Trophoblast cell (in vitro differentiated cells and primary cell): Measurements from ENCODE around the gene UGCG.

Source experiments
- DNase-seq, 2 donors: peaks; one replicate each; pipeline ENCODE4 v3.0.0-alpha.2; 2016
- H2AFZ ChIP-seq: 2 replicates; pipeline ENCODE4 v1.6.1; 2013; ENCODE audit warnings: low read length, moderate library complexity, mild to moderate bottlenecking; ENCODE audit not compliant: insufficient read depth, poor library complexity
- H2AK5ac ChIP-seq: 2 replicates; pipeline ENCODE4 v1.6.1; 2013; ENCODE audit warnings: mild to moderate bottlenecking, low read length
- H2BK120ac ChIP-seq: 2 replicates; pipeline ENCODE4 v1.6.1; 2013; ENCODE audit warnings: low read length, mild to moderate bottlenecking, moderate library complexity; ENCODE audit not compliant: insufficient read depth, poor library complexity
- H2BK12ac ChIP-seq: 2 replicates; pipeline ENCODE4 v1.6.1; 2013; ENCODE audit warnings: mild to moderate bottlenecking, low read length, moderate library complexity
- H2BK5ac ChIP-seq: 2 replicates; pipeline ENCODE4 v1.6.1; 2013; ENCODE audit warnings: low read length, low read depth, moderate library complexity, mild to moderate bottlenecking; ENCODE audit not compliant: poor library complexity
- H3K14ac ChIP-seq: 2 replicates; pipeline ENCODE4 v1.6.1; 2013; ENCODE audit warnings: mild to moderate bottlenecking, low read length
- H3K18ac ChIP-seq: 2 replicates; pipeline ENCODE4 v1.6.1; 2013; ENCODE audit warnings: mild to moderate bottlenecking, low read length
- H3K23ac ChIP-seq: 2 replicates; pipeline ENCODE4 v1.6.1; 2013; ENCODE audit warnings: low read length
- H3K27ac ChIP-seq: 2 replicates; pipeline ENCODE4 v1.5.1; 2013; ENCODE audit warnings: low read depth, mild to moderate bottlenecking, inconsistent platforms, low read length, moderate library complexity
- H3K27me3 ChIP-seq: 2 replicates; pipeline ENCODE4 v1.6.1; 2013; ENCODE audit warnings: inconsistent platforms, mild to moderate bottlenecking, low read length, moderate library complexity; ENCODE audit not compliant: insufficient read depth
- H3K36me3 ChIP-seq, 2 experiments: 1 replicate in 1 of 2; 2 replicates in 1 of 2; pipeline ENCODE4 v1.6.1; 2013; ENCODE audit warnings: low read length in 2 of 2, mild to moderate bottlenecking in 2 of 2, moderate library complexity in 1 of 2; ENCODE audit not compliant: insufficient read depth in 2 of 2, control insufficient read depth in 1 of 2
- H3K4ac ChIP-seq: 2 replicates; pipeline ENCODE4 v1.6.1; 2013; ENCODE audit warnings: low read depth, mild to moderate bottlenecking, low read length, moderate library complexity
- H3K4me1 ChIP-seq, 2 experiments: 1 replicate in 1 of 2; 2 replicates in 1 of 2; pipeline ENCODE4 v1.6.1; 2013; ENCODE audit warnings: low read length in 2 of 2, mild to moderate bottlenecking in 2 of 2, moderate library complexity in 1 of 2; ENCODE audit not compliant: insufficient read depth in 2 of 2, control insufficient read depth in 1 of 2
- H3K4me2 ChIP-seq: 2 replicates; pipeline ENCODE4 v1.6.1; 2013; ENCODE audit warnings: inconsistent platforms, mild to moderate bottlenecking, low read length, moderate library complexity
- H3K4me3 ChIP-seq: 2 replicates; pipeline ENCODE4 v1.5.1; 2013; ENCODE audit warnings: mild to moderate bottlenecking, low read depth, low read length, inconsistent platforms
- H3K79me1 ChIP-seq: one replicate; pipeline ENCODE4 v1.6.1; 2013; ENCODE audit warnings: low read length
- H3K79me2 ChIP-seq: 2 replicates; pipeline ENCODE4 v1.6.1; 2013; ENCODE audit warnings: low read length, mild to moderate bottlenecking; ENCODE audit not compliant: control insufficient read depth, insufficient read depth, poor library complexity
- H3K9ac ChIP-seq: 2 replicates; pipeline ENCODE4 v1.6.1; 2013; ENCODE audit warnings: mild to moderate bottlenecking, low read length
- H3K9me3 ChIP-seq: 2 replicates; pipeline ENCODE4 v1.6.1; 2013; ENCODE audit warnings: low read depth, mild to moderate bottlenecking, control low read depth, inconsistent platforms, low read length; ENCODE audit not compliant: insufficient read depth
- H4K12ac ChIP-seq: 2 replicates; pipeline ENCODE4 v1.6.1; 2013; ENCODE audit warnings: low read depth, mild to moderate bottlenecking, low read length, moderate library complexity
- H4K8ac ChIP-seq: 2 replicates; pipeline ENCODE4 v1.6.1; 2013; ENCODE audit warnings: low read depth, mild to moderate bottlenecking, low read length, moderate library complexity
- H4K91ac ChIP-seq: one replicate; pipeline ENCODE4 v1.6.1; 2013; ENCODE audit warnings: low read depth, mild to moderate bottlenecking, low read length, moderate library complexity
- WGBS: extraction: QIAGEN DNeasy Blood & Tissue Kit; methylation state at CpG from one replicate; pipeline ENCODE4 v1.1.7; 2013; ENCODE audit warnings: missing lambda C conversion rate; ENCODE audit not compliant: insufficient read length, insufficient coverage; ENCODE audit errors: extremely low coverage; 5-methylcytosine and 5-hydroxymethylcytosine counted together

UGCG gene

DNA sequence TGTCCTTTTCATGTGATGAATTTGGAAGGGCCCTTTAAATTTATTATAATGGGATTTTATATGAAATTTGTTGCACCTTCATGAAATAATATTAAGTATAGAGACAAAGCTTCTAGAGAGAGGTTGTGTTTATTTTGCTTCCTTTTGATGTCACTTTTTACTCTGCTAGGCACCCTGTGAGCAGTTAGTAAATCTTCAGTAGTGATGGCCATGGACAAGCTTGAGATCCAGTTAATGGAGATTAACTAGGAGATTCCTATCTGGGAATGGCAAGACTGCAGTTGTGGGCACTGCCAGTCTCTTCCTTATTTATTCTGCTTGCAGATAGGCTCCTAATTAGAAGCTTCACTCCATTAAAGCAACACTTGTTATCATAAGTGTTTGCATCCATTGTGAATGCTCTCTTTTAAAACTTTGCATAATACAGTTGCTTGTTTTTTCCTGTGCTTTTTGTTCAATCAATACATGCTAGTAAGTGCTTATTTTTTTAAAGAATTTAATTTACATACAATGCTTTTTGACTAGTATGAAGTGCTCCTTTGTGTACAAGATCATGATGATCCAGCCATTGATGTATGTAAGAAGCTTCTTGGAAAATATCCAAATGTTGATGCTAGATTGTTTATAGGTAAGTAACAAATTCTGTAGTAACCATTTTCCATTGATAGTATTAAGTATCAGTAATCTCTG, 25.9 kb downstream of the UGCG start:
- no peak for DNase-seq

DNA sequence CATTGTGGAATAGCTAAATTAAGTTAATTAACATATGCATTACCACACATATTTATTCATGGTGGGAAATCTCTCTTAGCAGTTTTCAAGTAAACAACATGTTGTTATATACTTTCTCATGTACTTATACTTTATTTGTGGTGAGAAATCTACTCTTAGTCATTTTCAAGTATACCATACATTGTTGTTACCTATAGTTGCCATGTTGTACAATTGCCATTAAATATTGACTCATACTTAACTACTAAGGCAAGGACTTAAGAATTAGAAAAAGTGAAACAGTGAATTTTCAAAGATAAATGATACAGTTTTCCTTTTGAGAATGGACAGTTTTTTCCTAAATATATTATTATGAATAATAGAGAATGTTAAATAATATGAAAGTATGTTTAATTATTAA, 27.7 kb downstream of the UGCG start:
- Histone ChIP-seq H3K4me2 (no peak overlapping the region), H3K79me2 (no peaks in the 10 kb centered on the region), H4K8ac (no peak overlapping the region), H3K18ac (no peak overlapping the region), H3K23ac (no peak overlapping the region), H3K4me3 (no peak overlapping the region), H2AFZ (no peak overlapping the region), H3K4me1 (no peaks in the 10 kb centered on the region), H3K9ac (no peak overlapping the region), H2AK5ac (no peak overlapping the region), H3K9me3 (no peaks in the 10 kb centered on the region), H3K14ac (no peak overlapping the region), H2BK5ac (no peak overlapping the region), H4K91ac (no peak overlapping the region), H3K27me3 (no peaks in the 10 kb centered on the region), H3K27ac (no peak overlapping the region), H2BK120ac (no peak overlapping the region), H3K4ac (no peak overlapping the region), H4K12ac (no peak overlapping the region), H3K36me3 (peaks cover 0 to 3% of the 10 kb centered on the region in 2 experiments), H2BK12ac (no peak overlapping the region), H3K79me1 (no peaks in the 10 kb centered on the region)
- DNase-seq = no peak

More for the DNA sequence above, 25.9 kb downstream of the UGCG start:
- Histone ChIP-seq H3K18ac (no peak overlapping the region), H2AK5ac (no peak overlapping the region), H2AFZ (no peak overlapping the region), H3K9ac (no peak overlapping the region), H2BK5ac (no peak overlapping the region), H3K79me1 (no peaks in the 10 kb centered on the region), H3K79me2 (no peaks in the 10 kb centered on the region), H4K8ac (no peak overlapping the region), H2BK12ac (no peak overlapping the region), H3K4me2 (no peak overlapping the region), H2BK120ac (no peak overlapping the region), H3K4me3 (no peak overlapping the region), H3K27me3 (no peaks in the 10 kb centered on the region), H3K23ac (no peak overlapping the region), H3K27ac (no peak overlapping the region), H3K9me3 (no peaks in the 10 kb centered on the region), H3K4me1 (no peaks in the 10 kb centered on the region), H3K14ac (no peak overlapping the region), H3K36me3 (peaks cover 0 to 6% of the 10 kb centered on the region in 2 experiments), H4K12ac (no peak overlapping the region), H3K4ac (no peak overlapping the region), H4K91ac (no peak overlapping the region)

DNA sequence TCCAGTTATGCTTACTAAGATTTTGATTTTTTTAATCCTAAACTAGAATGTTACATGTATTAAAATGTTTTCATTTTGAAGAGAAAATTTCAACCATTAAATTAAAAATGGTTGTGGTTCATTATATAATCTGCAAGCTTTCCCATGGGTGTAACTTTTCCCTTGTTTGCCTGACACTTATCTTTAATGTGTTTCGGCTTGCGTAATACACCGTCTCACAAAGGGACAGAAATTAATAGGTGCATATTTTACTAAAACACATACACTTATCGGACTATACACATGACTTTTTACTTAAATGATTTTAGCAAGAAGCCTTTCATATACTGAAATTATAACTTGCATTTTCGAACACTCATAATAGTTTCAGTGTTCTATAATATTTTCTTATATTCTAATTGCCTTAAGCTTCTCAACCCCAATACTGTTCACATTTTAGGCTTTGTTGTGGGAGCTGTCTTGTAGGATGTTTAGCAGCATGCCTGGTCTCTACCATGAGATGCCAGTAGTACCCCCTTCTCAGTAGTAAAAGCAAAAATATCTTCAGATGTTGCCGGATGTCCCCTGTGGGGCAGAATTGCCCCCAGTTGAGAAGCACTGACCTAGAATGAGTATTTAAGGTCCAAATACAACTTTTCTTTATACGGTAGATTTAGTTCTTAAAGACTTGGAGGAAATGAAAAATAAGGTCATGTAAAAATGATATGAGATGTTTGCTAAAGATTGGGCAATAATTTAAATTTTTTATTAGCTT, 28.6 kb downstream of the UGCG start:
- no peak for DNase-seq
- WGBS = no CpG with 5 or more reads among the region's 7 CpGs
- no peak overlapping the region for H3K18ac ChIP-seq
- no peak overlapping the region for H3K4ac ChIP-seq
- no peak overlapping the region for H3K4me3 ChIP-seq
- no peaks in the 10 kb centered on the region for H3K27me3 ChIP-seq
- peaks cover 0 to 3% of the 10 kb centered on the region in 2 experiments for H3K36me3 ChIP-seq
- no peak overlapping the region for H2AFZ ChIP-seq
- no peak overlapping the region for H3K14ac ChIP-seq
- no peak overlapping the region for H4K12ac ChIP-seq
- no peaks in the 10 kb centered on the region for H3K4me1 ChIP-seq
- H2AK5ac ChIP-seq = no peak overlapping the region
- no peak overlapping the region for H4K91ac ChIP-seq
- no peaks in the 10 kb centered on the region for H3K79me2 ChIP-seq
- no peaks in the 10 kb centered on the region for H3K79me1 ChIP-seq
- H4K8ac ChIP-seq = no peak overlapping the region
- H2BK5ac ChIP-seq = no peak overlapping the region
- no peak overlapping the region for H3K27ac ChIP-seq
- no peak overlapping the region for H3K4me2 ChIP-seq
- H3K23ac ChIP-seq = no peak overlapping the region
- H3K9ac ChIP-seq = no peak overlapping the region
- H2BK120ac ChIP-seq = no peak overlapping the region
- H2BK12ac ChIP-seq = no peak overlapping the region
- H3K9me3 ChIP-seq = no peaks in the 10 kb centered on the region

DNA sequence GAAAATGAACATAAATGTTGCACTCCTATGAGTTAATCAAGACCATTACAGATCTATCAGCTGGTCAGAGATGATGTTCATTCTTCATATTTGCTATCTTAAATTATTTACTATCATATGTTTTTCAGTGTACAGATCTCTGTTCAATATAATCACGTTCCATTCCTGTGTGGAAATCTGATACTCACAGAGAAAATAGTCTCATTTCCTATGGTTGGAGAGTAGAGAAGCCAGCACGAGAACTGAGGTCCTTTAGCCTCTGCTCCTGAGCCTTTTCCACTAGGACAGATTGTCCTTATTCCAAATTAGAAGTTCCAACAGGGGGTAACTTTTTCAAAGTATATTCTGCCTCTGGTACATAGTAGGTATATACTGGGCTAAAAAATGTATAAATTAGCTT, 29.2 kb downstream of the UGCG start:
- H2BK5ac ChIP-seq = no peak overlapping the region
- H2BK120ac ChIP-seq = no peak overlapping the region
- peaks cover 0 to 2% of the 10 kb centered on the region in 2 experiments for H3K36me3 ChIP-seq
- no peak overlapping the region for H2AFZ ChIP-seq
- no peak overlapping the region for H3K18ac ChIP-seq
- WGBS = no CpG with 5 or more reads among the region's 2 CpGs
- no peaks in the 10 kb centered on the region for H3K79me1 ChIP-seq
- H3K4me3 ChIP-seq = no peak overlapping the region
- no peak for DNase-seq
- H3K27me3 ChIP-seq = no peaks in the 10 kb centered on the region
- no peak overlapping the region for H4K8ac ChIP-seq
- H3K9ac ChIP-seq = no peak overlapping the region
- H3K27ac ChIP-seq = no peak overlapping the region
- H3K4ac ChIP-seq = no peak overlapping the region
- H2AK5ac ChIP-seq = no peak overlapping the region
- H3K14ac ChIP-seq = no peak overlapping the region
- H3K23ac ChIP-seq = no peak overlapping the region
- no peaks in the 10 kb centered on the region for H3K9me3 ChIP-seq
- no peak overlapping the region for H3K4me2 ChIP-seq
- H3K4me1 ChIP-seq = no peaks in the 10 kb centered on the region
- no peaks in the 10 kb centered on the region for H3K79me2 ChIP-seq
- H2BK12ac ChIP-seq = no peak overlapping the region
- no peak overlapping the region for H4K12ac ChIP-seq
- no peak overlapping the region for H4K91ac ChIP-seq
